ENCODE measurements around the gene ITPRIP. TPM values are rescaled to one million over a fixed set of nuclear protein-coding genes. Genes with fewer than 3 reads are reported as not detected.

The ITPRIP gene
- total RNA-seq, 1 experiment from 2014 or later = 24.8 TPM

- Histone ChIP-seq H3K4me3 (ENCODE audit: low read depth, low read length, poor library complexity, severe bottlenecking) (no peak overlapping the region), H3K9me3 (ENCODE audit: low read depth, low read length, poor library complexity, severe bottlenecking) (no peaks in the 10 kb centered on the region), H3K27me3 (replicated peaks; ENCODE audit: insufficient read depth, low read depth, low read length, poor library complexity) (peaks cover 28% of the 10 kb centered on the region), H3K36me3 (ENCODE audit: insufficient read depth, low read length, poor library complexity, severe bottlenecking) (no peaks in the 10 kb centered on the region), H3K4me1 (ENCODE audit: insufficient read depth, low read length, poor library complexity, severe bottlenecking) (no peaks in the 10 kb centered on the region), H3K27ac (ENCODE audit: low read depth, low read length, poor library complexity, severe bottlenecking) (no peak overlapping the region)
- ChIA-PET POLR2A (ENCODE audit: low non-redundant PET) (no interaction called here), CTCF (no interaction called here)
- DNase-seq (ENCODE audit: low spot score) = no peak
- TF ChIP-seq EZH2 (IDR thresholded peaks at IDR 0.05; ENCODE audit: borderline replicate concordance, low read depth, low read length, poor library complexity, severe bottlenecking) = no peak
- TF ChIP-seq CTCF (conservative IDR thresholded peaks at IDR 0.05; ENCODE audit: low read depth, low read length) = no peak
- BruUV-seq (replicated peaks) = no TSS peak
- intact Hi-C loops (cut with micrococcal nuclease; ENCODE audit: unreplicated experiment) = no loop called here
Observed at GRCh38 chr10:104279550-104280259, 58.6 kb downstream of the ITPRIP start.

GRCh38 chr10:104277785-104278184 is 60.5 kb downstream of the ITPRIP start:
- BruUV-seq (replicated peaks) = no TSS peak
- CTCF ChIA-PET = interaction anchor here (0.5 kb wide), 1 partner anchor 369 kb away, joined by 3 read pairs; no protein-coding TSS in a partner anchor
- POLR2A ChIA-PET (ENCODE audit: low non-redundant PET) = no interaction called here

GRCh38 chr10:104276192-104276591 is 62.1 kb downstream of the ITPRIP start:
- DNase-seq (ENCODE audit: low spot score) = no peak
- Histone ChIP-seq H3K27me3 (replicated peaks; ENCODE audit: insufficient read depth, low read depth, low read length, poor library complexity) (peaks cover 3% of the 10 kb centered on the region), H3K27ac (ENCODE audit: low read depth, low read length, poor library complexity, severe bottlenecking) (no peak overlapping the region), H3K4me1 (ENCODE audit: insufficient read depth, low read length, poor library complexity, severe bottlenecking) (no peaks in the 10 kb centered on the region), H3K4me3 (ENCODE audit: low read depth, low read length, poor library complexity, severe bottlenecking) (no peak overlapping the region), H3K9me3 (ENCODE audit: low read depth, low read length, poor library complexity, severe bottlenecking) (no peaks in the 10 kb centered on the region), H3K36me3 (ENCODE audit: insufficient read depth, low read length, poor library complexity, severe bottlenecking) (no peaks in the 10 kb centered on the region)
- intact Hi-C loops (cut with micrococcal nuclease; ENCODE audit: unreplicated experiment) = no loop called here
- POLR2A ChIA-PET (ENCODE audit: low non-redundant PET) = no interaction called here
- CTCF ChIA-PET = no interaction called here
- BruUV-seq (replicated peaks) = no TSS peak
- no peak for TF ChIP-seq CTCF (conservative IDR thresholded peaks at IDR 0.05; ENCODE audit: low read depth, low read length)
- TF ChIP-seq EZH2 (IDR thresholded peaks at IDR 0.05; ENCODE audit: borderline replicate concordance, low read depth, low read length, poor library complexity, severe bottlenecking) = no peak

More at GRCh38 chr10:104277785-104278184, 60.5 kb downstream of the ITPRIP start:
- no peak for DNase-seq (ENCODE audit: low spot score)
- H3K27ac ChIP-seq (ENCODE audit: low read depth, low read length, poor library complexity, severe bottlenecking) = no peak overlapping the region
- intact Hi-C loops (cut with micrococcal nuclease; ENCODE audit: unreplicated experiment) = no loop called here
- H3K4me1 ChIP-seq (ENCODE audit: insufficient read depth, low read length, poor library complexity, severe bottlenecking) = no peaks in the 10 kb centered on the region
- H3K36me3 ChIP-seq (ENCODE audit: insufficient read depth, low read length, poor library complexity, severe bottlenecking) = no peaks in the 10 kb centered on the region
- H3K27me3 ChIP-seq (replicated peaks; ENCODE audit: insufficient read depth, low read depth, low read length, poor library complexity) = peaks cover 17% of the 10 kb centered on the region
- no peak overlapping the region for H3K4me3 ChIP-seq (ENCODE audit: low read depth, low read length, poor library complexity, severe bottlenecking)
- TF ChIP-seq EZH2 (IDR thresholded peaks at IDR 0.05; ENCODE audit: borderline replicate concordance, low read depth, low read length, poor library complexity, severe bottlenecking) (no peak), CTCF (conservative IDR thresholded peaks at IDR 0.05; ENCODE audit: low read depth, low read length) (no peak)
- no peaks in the 10 kb centered on the region for H3K9me3 ChIP-seq (ENCODE audit: low read depth, low read length, poor library complexity, severe bottlenecking)
